K562 (cell line): ENCODE results near the gene ZG16B. TPM values are rescaled to one million over a fixed set of nuclear protein-coding genes. Genes with fewer than 3 reads are reported as not detected.

Source experiments
- ASH1L ChIP-seq: fragments of 450-650 bp; IDR thresholded peaks from 2 replicates; pipeline ENCODE4 v1.6.1; 2018; ENCODE audit warnings: borderline replicate concordance, mild to moderate bottlenecking, low read depth; ENCODE audit not compliant: partially characterized antibody
- CREBBP ChIP-seq: IDR thresholded peaks from one replicate; pipeline ENCODE4 v1.6.1; 2012; ENCODE audit warnings: low read depth, mild to moderate bottlenecking, control low read depth, inconsistent platforms, low read length
- ELF2 ChIP-seq: fragments of 250-450 bp; sonication (Bioruptor Pico); IDR thresholded peaks from 2 replicates; pipeline ENCODE4 v1.5.0; 2021; ENCODE audit warnings: mild to moderate bottlenecking
- NBN ChIP-seq: fragments of 450-650 bp; IDR thresholded peaks from 2 replicates; pipeline ENCODE4 v1.6.1; 2016; ENCODE audit warnings: low read depth, mild to moderate bottlenecking
- NFXL1 ChIP-seq: fragments of 450-650 bp; formaldehyde crosslinking; IDR thresholded peaks from 2 replicates; pipeline ENCODE4 v1.4.0; 2021; ENCODE audit warnings: mild to moderate bottlenecking
- NR2C2 ChIP-seq, 2 experiments: fragments of 200-800 bp in 1 of 2; sonication (Bioruptor generic) in 1 of 2; sonication (generic) in 1 of 2; formaldehyde crosslinking in 1 of 2; IDR thresholded peaks; 2 replicates each; pipeline versions ENCODE4 v1.6.1 to v1.8.0; 2016 to 2022; ENCODE audit warnings: mild to moderate bottlenecking in 1 of 2, missing compliant biosample characterization in 1 of 2, missing genetic modification characterization in 1 of 2, missing genetic modification reagents in 1 of 2
- PHF20 ChIP-seq: fragments of 450-650 bp; IDR thresholded peaks from 2 replicates; pipeline ENCODE4 v1.6.1; 2018; ENCODE audit not compliant: partially characterized antibody
- TAF9B ChIP-seq: fragments of 450-650 bp; IDR thresholded peaks from 2 replicates; pipeline ENCODE4 v1.6.1; 2018; ENCODE audit warnings: mild to moderate bottlenecking; ENCODE audit not compliant: partially characterized antibody
- ZNF143 ChIP-seq: sonication (generic); formaldehyde crosslinking; IDR thresholded peaks from 2 replicates; pipeline ENCODE4 v1.9.0; 2022; ENCODE audit warnings: mild to moderate bottlenecking, missing genetic modification reagents
- ZNF224 ChIP-seq: sonication (generic); formaldehyde crosslinking; IDR thresholded peaks from 2 replicates; pipeline ENCODE4 v1.8.0; 2022; ENCODE audit warnings: mild to moderate bottlenecking, missing genetic modification reagents
- ZNF324 ChIP-seq: fragments of 250-450 bp; sonication (Bioruptor Pico); IDR thresholded peaks from 2 replicates; pipeline ENCODE4 v1.4.0; 2020; ENCODE audit warnings: mild to moderate bottlenecking
- ZNF431 ChIP-seq: sonication (generic); formaldehyde crosslinking; IDR thresholded peaks from 2 replicates; pipeline ENCODE4 v1.8.0; 2022; ENCODE audit warnings: mild to moderate bottlenecking, missing genetic modification reagents
- polyA plus RNA-seq, 8 experiments: library from polyadenylated mRNA; depleted of rRNA in 4 of 8; stranded (reverse) in 5 of 8; unstranded in 3 of 8; fragments of >200 nt; fragmentation: Nextera tagmentation in 2 of 8; fragmentation: Illumina TruSeq in 1 of 8; extraction: Ambion mirVana in 2 of 8; extraction: Trizol in 1 of 8; gene quantifications; 2 replicates each; pipeline versions ENCODE4 v1.2.1 to v1.2.3, GENCODE V29; 2011 to 2014; ENCODE audit warnings: inconsistent platforms in 1 of 8, missing spikeins in 1 of 8
- total RNA-seq, 7 experiments: library from RNA; depleted of rRNA in 6 of 7; stranded (reverse); fragments of >200 nt in 6 of 7; fragmentation: Illumina TruSeq in 2 of 7; extraction: Trizol in 2 of 7; gene quantifications; 2 replicates each; pipeline versions ENCODE4 v1.2.1 to v1.2.3, GENCODE V29; 2011 to 2021; ENCODE audit warnings: low replicate concordance in 1 of 7
- TF ChIP-seq, protein P1 (sequence below): IDR thresholded peaks from 2 replicates; pipeline ENCODE4 v1.6.1; 2016; ENCODE audit warnings: missing genetic modification characterization, missing compliant biosample characterization
- TF ChIP-seq, protein P2 (sequence below): fragments of 450-650 bp; formaldehyde crosslinking; conservative IDR thresholded peaks from 2 replicates; pipeline ENCODE4 v1.4.0; 2022; ENCODE audit warnings: mild to moderate bottlenecking, missing genetic modification characterization
- TF ChIP-seq, protein P3 (sequence below): IDR thresholded peaks from 3 replicates; pipeline ENCODE4 v1.6.1; 2011; ENCODE audit warnings: borderline replicate concordance, mild to moderate bottlenecking, moderate library complexity; ENCODE audit not compliant: insufficient read length; ENCODE audit errors: extremely low read depth
- TF ChIP-seq, protein P4 (sequence below): sonication (generic); formaldehyde crosslinking; IDR thresholded peaks from 2 replicates; pipeline ENCODE4 v1.8.0; 2022; ENCODE audit warnings: mild to moderate bottlenecking, low read depth, missing genetic modification reagents
- TF ChIP-seq, protein P5 (sequence below): fragments of 250-450 bp; sonication (Bioruptor Pico); IDR thresholded peaks from 2 replicates; pipeline ENCODE4 v1.5.0; 2022; ENCODE audit warnings: mild to moderate bottlenecking

The ZG16B gene
- total and polyA plus RNA-seq, 9 of the 15 experiments (the other 6 are each of a cell fraction or from before 2014, with no cell fraction given) = 0.25 to 0.43 (median 0.34) TPM; not detected in 5

DNA sequence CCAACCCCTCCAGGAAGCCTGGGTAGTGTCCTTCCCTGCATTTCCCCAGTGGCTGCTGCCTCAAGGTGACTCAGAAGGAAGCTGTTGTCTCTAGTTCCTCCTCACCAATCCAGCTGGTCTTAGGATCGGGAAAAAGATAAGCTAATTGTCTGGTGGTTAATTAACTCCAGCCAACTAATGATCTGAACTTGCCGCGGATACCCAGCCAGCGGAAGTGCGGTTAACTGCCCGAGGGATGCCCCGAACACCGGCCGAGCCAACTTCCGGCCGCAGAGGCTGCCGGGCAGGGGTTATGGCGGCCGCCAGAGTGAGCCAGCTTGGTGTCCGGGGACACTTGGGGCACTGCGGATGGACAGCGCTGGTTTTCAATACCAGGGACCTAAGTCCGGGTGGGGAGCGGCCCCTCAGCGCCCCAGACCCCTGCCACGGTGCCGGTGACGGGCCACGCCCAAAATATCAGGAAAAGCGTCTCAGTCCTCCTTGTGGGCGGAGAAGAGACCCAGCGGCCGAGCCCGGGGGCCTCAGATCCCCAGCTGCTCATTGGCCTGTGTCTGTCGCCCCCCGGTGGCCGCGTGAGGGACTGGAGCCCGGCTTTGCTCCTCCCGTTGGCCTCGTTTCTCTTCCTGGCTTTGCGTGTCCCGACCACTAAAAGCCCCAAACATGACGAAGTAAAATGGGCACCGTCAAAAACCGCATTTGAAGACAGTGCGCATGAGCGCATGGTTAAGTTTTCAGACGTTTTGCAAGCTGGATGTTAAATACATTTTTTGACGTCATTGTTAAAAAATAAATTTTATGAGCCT is 38.1 kb downstream of the ZG16B start (continued):
- TF ChIP-seq PHF20 (peak; percentile 88), NBN (peak; percentile 61; the same call in 1 of the 2 replicates), ZNF324 (CRISPR knock-in tag) (peak; percentile 66; the same call in 1 of the 2 replicates), ZNF143 (CRISPR knock-in tag) (peak; percentile 83), ZNF431 (CRISPR knock-in tag) (no peak), ELF2 (CRISPR knock-in tag) (peak; percentile 83), TAF9B (peak; percentile 94), NR2C2 (CRISPR knock-in tag; IDR thresholded peaks at IDR 0.05) (no peak), NR2C2 (tag; IDR thresholded peaks at IDR 0.05) (peak; percentile 93), NFXL1 (CRISPR knock-in tag) (0 out of 2 replicates have a peak, but pooled peaks have one; percentile 27), CREBBP (no peak), ZNF224 (no peak), ASH1L (no peak)
- TF ChIP-seq, protein P1, sequence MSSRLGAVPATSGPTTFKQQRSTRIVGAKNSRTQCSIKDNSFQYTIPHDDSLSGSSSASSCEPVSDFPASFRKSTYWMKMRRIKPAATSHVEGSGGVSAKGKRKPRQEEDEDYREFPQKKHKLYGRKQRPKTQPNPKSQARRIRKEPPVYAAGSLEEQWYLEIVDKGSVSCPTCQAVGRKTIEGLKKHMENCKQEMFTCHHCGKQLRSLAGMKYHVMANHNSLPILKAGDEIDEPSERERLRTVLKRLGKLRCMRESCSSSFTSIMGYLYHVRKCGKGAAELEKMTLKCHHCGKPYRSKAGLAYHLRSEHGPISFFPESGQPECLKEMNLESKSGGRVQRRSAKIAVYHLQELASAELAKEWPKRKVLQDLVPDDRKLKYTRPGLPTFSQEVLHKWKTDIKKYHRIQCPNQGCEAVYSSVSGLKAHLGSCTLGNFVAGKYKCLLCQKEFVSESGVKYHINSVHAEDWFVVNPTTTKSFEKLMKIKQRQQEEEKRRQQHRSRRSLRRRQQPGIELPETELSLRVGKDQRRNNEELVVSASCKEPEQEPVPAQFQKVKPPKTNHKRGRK (tag) = no peak
- TF ChIP-seq, protein P2, sequence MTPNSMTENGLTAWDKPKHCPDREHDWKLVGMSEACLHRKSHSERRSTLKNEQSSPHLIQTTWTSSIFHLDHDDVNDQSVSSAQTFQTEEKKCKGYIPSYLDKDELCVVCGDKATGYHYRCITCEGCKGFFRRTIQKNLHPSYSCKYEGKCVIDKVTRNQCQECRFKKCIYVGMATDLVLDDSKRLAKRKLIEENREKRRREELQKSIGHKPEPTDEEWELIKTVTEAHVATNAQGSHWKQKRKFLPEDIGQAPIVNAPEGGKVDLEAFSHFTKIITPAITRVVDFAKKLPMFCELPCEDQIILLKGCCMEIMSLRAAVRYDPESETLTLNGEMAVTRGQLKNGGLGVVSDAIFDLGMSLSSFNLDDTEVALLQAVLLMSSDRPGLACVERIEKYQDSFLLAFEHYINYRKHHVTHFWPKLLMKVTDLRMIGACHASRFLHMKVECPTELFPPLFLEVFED = peak; percentile 60; the same call in 1 of the 2 replicates
- TF ChIP-seq, protein P3, sequence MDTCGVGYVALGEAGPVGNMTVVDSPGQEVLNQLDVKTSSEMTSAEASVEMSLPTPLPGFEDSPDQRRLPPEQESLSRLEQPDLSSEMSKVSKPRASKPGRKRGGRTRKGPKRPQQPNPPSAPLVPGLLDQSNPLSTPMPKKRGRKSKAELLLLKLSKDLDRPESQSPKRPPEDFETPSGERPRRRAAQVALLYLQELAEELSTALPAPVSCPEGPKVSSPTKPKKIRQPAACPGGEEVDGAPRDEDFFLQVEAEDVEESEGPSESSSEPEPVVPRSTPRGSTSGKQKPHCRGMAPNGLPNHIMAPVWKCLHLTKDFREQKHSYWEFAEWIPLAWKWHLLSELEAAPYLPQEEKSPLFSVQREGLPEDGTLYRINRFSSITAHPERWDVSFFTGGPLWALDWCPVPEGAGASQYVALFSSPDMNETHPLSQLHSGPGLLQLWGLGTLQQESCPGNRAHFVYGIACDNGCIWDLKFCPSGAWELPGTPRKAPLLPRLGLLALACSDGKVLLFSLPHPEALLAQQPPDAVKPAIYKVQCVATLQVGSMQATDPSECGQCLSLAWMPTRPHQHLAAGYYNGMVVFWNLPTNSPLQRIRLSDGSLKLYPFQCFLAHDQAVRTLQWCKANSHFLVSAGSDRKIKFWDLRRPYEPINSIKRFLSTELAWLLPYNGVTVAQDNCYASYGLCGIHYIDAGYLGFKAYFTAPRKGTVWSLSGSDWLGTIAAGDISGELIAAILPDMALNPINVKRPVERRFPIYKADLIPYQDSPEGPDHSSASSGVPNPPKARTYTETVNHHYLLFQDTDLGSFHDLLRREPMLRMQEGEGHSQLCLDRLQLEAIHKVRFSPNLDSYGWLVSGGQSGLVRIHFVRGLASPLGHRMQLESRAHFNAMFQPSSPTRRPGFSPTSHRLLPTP = peak; percentile 3
- TF ChIP-seq, protein P4, sequence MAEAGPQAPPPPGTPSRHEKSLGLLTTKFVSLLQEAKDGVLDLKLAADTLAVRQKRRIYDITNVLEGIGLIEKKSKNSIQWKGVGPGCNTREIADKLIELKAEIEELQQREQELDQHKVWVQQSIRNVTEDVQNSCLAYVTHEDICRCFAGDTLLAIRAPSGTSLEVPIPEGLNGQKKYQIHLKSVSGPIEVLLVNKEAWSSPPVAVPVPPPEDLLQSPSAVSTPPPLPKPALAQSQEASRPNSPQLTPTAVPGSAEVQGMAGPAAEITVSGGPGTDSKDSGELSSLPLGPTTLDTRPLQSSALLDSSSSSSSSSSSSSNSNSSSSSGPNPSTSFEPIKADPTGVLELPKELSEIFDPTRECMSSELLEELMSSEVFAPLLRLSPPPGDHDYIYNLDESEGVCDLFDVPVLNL = no peak
- TF ChIP-seq, protein P5, sequence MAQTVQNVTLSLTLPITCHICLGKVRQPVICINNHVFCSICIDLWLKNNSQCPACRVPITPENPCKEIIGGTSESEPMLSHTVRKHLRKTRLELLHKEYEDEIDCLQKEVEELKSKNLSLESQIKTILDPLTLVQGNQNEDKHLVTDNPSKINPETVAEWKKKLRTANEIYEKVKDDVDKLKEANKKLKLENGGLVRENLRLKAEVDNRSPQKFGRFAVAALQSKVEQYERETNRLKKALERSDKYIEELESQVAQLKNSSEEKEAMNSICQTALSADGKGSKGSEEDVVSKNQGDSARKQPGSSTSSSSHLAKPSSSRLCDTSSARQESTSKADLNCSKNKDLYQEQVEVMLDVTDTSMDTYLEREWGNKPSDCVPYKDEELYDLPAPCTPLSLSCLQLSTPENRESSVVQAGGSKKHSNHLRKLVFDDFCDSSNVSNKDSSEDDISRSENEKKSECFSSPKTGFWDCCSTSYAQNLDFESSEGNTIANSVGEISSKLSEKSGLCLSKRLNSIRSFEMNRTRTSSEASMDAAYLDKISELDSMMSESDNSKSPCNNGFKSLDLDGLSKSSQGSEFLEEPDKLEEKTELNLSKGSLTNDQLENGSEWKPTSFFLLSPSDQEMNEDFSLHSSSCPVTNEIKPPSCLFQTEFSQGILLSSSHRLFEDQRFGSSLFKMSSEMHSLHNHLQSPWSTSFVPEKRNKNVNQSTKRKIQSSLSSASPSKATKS (CRISPR knock-in tag) = no peak
